Measurements from ENCODE around the gene PNPLA1.

Gene PNPLA1, protein sequence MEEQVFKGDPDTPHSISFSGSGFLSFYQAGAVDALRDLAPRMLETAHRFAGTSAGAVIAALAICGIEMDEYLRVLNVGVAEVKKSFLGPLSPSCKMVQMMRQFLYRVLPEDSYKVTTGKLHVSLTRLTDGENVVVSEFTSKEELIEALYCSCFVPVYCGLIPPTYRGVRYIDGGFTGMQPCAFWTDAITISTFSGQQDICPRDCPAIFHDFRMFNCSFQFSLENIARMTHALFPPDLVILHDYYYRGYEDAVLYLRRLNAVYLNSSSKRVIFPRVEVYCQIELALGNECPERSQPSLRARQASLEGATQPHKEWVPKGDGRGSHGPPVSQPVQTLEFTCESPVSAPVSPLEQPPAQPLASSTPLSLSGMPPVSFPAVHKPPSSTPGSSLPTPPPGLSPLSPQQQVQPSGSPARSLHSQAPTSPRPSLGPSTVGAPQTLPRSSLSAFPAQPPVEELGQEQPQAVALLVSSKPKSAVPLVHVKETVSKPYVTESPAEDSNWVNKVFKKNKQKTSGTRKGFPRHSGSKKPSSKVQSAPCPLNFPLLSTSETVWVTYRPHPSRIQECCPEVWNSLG

DNA sequence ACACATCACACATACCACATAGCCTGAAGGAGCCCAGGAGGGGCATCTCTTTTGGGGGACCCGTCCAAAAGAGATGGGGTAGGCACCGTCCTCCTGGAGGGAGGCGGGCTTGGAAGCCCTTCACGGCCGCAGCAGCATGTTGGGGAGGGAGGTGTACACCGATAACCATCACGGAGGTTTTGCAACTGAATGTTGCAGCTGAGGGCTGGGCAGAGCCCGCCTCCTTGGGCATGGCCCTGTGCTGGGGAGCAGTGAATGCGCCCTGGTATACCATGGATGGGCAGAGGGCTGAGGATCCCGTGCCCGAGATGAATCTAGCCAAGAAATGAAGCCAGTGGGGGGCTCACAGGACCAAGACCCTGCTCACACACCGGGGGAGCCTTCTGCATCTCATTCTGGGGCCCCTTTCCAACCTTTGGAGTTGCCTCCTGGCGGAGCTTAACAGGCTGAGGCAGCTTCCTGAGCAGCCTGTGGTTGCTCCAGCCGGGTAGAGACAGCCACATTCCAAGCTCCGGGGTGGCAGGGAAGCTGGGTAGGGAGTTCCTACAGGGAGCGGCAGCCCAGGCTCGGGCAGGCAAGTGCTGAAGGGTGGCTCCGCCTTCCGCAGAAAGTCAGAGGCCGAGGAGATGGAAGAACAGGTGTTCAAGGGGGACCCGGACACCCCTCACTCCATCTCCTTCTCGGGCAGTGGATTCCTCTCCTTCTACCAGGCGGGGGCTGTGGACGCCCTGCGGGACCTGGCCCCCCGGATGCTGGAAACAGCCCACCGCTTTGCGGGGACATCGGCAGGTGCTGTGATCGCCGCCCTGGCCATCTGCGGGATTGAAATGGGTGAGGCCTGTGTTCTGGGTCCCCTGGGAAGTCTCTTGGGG lies at the start of gene PNPLA1:
PNPLA1 (plus strand) TSS at position 227 of the 872 bp plus-strand sequence; CDS start at position 627, 400 bp downstream.
- no peak for DNase-seq (ENCODE audit: low read depth)

DNA sequence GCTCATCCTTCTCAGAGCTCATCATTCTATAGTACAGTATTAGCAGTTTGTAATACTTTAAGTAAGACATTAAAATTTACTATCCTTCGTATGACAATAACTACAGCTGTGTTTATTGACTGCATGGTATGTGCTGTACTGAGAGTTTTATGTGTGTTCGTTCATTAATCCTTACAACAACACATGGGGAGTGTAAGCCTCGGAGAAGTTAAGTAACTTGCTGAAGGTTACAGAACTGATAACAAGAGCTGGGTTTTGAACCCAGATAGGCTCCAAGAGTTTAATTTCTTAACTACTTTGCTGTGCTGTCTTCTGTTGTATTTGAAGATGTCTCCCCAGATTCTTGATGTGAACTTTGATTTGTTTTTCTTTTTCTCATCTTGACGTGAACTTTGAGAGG lies 49.6 kb upstream of the PNPLA1 start:
- DNase-seq (ENCODE audit: low read depth) = no peak

DNA sequence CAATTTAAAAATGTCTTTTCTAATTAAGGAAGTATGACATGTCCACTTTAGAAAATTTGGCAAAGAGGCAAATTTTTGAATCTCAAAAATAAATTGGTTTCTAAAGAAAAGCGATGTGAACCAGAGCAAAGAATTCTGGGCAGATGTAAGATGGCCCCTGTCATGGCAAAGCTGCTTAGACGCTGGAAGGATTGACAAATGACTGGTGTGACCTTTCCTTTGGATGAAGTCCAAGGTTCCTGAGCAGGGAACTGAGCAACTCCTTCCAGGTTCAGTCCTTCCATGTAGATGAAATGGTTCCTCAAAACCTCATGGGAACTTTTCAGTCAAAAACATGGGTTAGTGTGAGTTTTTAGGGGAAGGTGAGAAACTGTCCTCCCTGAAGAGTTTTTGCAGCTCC lies 48.2 kb upstream of the PNPLA1 start:
- DNase-seq (ENCODE audit: low read depth) = no peak

DNA sequence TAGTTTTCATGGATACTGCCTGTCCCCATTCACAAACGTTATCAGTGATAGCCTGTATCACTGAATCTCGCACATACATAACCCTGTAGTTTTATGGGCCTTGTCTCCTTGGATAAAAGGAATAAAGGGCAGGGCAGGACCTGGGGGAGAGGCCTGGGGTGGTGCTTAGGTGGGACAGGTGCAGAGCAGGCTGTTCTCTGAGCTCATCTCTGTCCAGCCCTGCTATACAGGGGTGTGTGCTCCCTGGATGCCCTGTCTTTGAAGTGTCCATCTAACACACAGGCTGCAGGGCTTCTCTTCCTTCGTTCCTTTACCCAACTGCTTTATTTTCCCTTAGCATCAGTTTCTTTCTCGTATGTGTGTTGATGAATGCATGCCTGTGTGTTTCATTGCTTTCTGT lies 46.9 kb upstream of the PNPLA1 start:
- no peak for DNase-seq (ENCODE audit: low read depth)

DNA sequence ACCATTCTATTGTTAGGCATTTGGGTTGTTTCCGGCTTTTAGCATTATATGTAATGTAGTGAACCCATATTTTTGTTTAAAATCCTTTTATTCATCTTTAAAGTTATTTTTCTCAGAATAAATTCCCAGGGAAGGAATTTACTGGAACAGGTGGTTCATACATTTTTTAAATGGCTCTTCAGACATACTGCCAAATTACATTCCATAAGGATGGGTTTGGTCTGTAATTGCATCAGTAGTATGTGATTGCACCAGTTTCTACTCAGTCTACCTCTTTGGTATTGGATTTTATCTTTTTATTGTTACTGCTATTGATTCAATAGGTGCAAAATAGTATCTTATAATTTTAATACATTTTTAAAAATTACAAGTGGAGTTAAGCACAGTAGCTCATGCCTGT lies 46.2 kb upstream of the PNPLA1 start:
- no peak for DNase-seq (ENCODE audit: low read depth)

DNA sequence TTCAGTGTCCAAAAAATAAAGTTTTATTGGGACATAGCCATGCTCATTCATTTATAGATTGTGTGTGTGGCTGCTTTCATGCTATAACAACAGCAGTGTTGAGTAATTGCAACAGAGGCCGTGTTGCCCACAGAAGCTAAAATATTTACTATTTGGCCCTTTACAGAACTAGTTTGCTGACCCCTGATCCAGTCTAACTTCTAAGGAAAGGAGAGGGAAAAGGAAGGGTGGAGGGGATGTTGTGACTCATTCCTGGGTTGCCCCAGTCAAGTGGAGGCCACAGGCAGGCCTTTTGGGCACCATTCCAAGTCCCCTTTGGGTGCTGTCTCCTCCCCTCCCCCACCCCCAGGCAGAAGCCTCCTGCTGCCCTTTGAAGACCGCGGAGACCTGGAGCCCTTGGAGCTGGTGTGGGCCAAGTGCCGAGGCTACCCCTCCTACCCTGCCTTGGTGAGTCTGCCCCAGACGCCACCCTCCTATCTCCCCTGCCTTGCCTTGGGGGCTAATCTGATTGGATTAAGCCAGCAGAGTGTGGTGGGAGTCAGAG lies 44.9 kb upstream of the PNPLA1 start:
- no peak for DNase-seq (ENCODE audit: low read depth)

DNA sequence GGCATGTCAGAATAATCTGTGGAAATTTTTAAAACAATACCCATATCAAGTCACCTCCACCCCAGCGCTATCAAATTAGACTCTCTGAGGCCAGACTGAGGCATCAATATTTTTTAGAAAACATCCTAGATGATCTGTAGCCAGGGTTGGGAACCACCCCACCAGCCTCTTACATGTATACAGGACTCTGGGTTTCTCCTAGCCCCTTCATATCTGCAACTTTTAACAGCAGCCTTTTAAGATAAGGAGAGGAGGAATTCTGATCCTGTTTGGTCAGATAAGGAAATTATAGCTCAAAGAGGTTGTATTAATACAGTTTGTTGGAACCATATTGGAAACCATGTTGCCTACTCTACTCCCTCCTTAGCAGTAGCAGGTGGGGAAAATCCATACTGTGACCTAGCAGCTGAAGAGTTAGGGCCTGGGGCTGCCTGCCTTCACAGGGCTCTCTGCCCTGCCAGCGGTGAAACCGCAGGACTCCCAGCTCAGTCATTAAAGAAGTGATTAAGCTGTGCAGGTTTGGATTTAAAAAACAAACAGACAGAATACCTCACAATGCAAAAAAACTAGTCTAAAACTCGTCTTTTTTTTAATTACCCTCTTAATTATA lies 43.3 kb upstream of the PNPLA1 start:
- no peak for DNase-seq (ENCODE audit: low read depth)

DNA sequence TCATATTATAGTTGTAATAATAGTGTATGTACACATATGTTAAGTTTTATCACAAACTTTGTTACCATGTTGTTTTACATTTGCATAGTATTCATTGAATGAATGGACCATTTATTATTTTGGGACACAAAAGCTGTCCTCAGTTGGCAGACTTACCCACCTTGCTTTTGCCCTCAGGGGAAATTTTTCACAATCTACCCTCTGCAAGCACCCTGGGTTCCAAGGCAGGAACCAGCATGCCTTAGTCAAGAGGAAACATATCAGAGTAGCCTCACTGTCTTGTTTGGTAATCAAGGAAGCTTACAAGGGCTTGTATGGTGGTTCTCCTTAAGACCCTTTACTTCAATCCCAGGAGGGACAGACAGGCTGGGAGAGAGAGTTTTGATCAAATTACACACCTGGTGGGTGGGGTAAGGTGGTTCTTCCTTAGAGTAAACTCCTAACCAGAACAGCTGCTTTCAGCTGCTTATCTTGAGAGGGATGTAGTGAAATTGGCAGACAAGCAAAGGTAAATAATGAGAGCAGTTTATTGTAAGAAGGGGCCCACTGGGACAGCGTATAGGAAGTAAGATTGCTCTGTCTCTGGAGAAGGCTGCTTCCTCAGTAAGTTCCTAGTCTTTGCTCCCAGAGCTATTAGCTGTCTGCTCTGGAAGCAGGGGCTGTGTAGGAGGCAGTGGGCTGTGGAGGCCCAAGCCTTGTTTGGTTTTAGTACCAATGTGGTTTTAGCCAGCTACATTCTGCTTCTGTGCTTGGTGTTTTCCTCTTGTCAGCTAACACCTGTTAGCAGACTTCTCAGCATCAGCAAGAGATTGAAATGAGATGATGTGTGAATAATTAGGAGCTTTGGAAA lies 42.3 kb upstream of the PNPLA1 start:
- no peak for DNase-seq (ENCODE audit: low read depth)

DNA sequence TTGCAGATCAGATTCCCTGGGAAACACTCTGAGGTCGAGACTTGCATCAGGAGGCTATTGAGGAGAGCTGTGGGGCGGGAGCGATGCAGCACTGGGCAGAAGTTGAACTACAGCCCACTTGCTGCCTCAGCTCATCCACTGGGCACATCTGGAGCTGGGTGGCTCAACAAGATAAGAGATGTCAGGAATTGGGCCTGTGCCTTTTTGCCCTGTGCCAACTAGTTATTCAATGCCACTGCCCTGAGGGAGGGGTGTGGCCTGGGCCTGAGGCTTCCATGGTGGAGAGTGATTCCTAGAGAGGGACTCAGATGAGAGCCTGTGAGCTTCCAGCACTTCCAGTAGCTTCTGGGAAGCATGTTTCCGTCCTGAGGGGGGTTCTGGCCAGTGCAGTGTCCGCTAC lies 40.6 kb upstream of the PNPLA1 start:
- DNase-seq (ENCODE audit: low read depth) = no peak

DNA sequence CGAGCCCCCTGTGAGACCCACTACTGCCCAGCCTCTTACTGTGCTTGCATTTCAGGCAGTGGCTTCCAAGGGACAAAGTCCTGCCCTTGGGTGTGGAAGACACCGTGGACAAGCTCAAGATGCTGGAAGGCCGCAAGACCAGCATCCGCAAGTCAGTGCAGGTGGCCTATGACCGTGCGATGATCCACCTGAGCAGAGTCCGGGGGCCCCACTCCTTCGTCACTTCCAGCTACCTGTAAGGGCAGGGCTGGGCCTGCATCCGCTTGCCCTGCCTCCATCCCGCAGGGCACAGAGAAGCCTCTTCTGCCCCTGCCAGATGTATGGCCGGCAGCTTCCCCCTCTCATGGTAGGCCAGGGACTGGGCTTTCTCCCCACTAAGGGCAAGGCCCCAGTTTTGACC lies 39.5 kb upstream of the PNPLA1 start:
- DNase-seq (ENCODE audit: low read depth) = no peak

DNA sequence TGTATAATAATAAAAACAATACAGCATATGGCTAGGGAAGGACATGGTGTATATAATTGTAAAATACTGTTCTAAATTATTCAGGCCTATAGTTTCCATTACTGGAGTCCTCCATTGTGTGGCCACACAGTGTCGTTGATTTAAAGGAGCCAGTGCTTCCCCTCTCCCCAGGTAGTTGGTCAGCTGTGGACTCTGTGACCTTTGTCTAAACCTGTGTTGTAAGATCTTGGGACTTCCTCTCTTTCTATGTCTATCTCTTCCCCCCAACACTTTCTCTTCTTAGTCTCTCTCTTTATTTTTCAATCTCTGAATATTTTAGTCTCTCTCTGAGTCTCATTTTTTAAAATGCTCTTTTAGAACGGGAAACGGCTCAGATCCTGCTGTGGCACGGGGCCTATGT lies 37.7 kb upstream of the PNPLA1 start:
- no peak for DNase-seq (ENCODE audit: low read depth)

DNA sequence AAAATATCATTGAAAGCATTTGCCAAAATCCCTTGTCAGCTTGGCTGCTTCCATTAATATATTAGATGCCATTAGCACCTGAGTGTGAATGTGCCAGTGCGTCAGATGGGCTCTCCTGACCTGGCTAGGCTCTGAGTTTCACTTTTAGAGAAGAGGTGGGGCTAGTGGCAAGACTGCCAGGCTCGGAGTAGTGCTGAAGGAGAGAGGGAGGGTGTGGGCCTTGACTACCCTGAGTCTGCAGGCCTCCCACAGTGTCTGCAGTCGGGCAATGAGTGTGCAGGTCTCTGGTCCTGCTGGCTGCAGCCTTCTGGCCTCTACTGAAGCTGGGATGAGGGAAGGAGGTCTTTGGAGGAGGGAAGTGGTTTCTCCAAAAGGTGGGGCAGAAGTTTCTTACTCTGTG lies 34.6 kb upstream of the PNPLA1 start:
- no peak for DNase-seq (ENCODE audit: low read depth)

DNA sequence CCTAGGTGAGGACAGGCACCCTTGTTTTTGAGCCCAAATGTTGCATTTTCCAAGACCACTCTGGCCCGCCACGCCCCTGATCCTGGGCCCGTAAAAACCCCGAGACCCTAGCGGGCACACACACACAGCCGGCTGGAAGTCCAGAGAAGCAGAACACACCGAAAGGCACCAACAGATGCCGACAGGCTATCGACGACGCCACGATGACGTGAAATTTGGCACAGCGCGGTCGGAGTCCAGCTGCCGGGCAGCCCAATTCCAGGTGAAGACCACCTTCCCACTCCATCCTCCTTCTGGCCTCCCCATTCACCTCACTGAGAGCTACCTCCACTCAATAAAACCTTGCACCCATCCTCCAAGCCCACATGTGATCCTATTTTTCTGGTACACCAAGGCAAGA lies 34.0 kb upstream of the PNPLA1 start:
- no peak for DNase-seq (ENCODE audit: low read depth)

DNA sequence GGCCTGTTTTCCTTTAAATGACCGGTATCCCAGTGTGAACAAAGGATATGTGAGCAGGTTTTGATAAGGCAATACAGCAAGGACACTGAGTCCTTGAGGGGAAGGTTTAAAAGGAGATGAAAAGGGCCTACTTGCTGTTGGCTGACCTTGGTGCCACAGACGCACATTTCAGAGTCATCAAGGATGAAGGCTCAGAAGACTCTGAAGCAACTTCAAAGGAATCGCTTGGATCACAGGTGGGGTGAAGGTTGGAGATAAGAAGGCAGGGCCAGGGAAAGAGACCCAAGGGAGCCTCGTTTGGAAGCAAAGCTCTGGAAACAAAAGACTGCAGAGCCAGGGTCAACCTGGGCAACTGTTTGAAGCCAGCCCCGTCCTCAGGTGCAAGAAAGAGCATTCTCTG lies 30.1 kb upstream of the PNPLA1 start:
- DNase-seq (ENCODE audit: low read depth) = no peak

DNA sequence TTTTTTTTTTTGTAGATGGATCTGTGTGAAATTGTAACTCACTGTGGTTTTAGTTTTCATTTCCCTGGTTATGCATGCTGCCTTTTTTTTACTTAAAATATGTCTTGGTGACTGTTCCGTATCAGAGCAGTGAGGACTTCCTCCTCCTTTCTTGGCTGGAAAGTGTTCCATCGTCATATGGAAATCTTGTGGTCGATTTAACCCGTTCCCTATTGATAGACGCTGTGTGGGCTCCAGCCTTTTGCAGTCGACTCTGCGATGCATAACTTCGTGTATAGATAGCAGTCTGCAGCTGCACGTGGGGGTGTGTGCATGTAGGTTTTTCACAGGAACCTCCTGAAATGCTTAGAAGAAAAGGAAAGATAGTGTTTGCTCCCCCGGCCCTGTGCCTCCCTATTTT lies 28.1 kb upstream of the PNPLA1 start:
- DNase-seq (ENCODE audit: low read depth) = no peak

DNA sequence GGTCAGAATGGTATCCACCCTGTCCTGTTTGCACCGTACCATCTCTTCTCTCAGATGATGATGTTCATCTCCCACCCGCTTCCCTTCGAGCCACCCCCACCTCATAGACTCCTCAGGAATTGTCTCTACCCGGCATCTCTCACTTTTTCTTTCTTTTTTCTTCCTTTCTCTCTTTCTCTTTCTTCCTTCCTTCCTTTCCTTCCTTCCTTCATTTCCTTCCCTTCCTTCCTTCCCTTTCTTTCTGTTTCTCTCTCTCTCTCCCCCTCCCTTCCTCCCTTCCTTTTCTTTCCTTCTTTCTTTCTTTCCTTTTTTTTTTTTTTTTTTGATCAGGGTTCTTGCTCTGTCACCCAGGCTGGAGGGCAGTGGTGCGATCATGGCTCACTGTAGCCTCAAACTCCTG lies 27.7 kb upstream of the PNPLA1 start:
- no peak for DNase-seq (ENCODE audit: low read depth)

DNA sequence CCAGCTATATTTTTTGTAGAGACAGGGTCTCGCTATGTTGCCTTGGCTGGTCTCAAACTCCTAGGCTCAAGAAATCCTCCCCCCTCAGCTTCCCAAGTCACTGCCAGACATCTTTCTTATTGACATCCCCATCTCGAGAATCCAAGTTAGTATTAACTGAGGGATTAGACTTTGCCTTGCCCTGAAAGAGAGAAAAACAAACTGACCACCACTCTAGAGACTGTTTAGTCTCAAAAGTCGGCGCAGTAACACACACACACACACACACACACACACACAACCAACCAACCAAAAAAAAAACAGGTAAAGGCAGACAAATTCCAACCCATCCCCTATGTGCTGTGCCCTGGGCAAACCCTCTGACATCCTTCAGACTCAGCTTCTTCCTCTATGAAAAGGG lies 27.2 kb upstream of the PNPLA1 start:
- no peak for DNase-seq (ENCODE audit: low read depth)

DNA sequence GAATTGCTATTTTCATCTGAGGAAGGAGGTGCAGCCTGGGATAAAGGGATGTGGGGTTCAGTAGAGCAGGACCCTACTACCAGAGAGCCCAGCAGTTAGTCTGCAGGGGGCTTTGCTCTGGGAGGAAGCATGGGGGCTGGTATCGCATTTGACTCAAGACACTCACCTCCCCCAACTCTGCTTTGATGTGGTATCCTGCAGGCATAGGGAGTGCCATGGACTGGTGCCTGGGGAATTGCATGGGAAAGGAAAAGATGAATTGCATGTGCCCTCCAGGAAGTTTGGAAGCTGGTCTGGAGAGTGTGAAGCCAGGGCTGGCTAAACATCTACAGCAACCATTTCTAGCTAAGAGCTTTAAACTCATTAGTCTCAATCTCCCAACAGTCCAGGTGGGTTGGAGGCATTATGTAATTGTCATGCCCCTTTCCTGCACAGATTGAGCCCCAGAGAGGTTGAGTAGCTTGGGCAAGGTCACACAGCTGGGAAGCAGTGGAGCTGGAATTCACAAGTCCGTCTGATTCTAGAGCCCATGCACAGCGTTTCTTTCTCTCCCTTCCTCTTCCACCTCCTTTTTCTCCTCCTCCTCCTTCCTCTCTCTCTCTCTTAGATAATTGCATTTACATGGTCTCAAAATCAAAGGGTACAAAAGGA lies 26.2 kb upstream of the PNPLA1 start:
- DNase-seq (ENCODE audit: low read depth) = no peak

DNA sequence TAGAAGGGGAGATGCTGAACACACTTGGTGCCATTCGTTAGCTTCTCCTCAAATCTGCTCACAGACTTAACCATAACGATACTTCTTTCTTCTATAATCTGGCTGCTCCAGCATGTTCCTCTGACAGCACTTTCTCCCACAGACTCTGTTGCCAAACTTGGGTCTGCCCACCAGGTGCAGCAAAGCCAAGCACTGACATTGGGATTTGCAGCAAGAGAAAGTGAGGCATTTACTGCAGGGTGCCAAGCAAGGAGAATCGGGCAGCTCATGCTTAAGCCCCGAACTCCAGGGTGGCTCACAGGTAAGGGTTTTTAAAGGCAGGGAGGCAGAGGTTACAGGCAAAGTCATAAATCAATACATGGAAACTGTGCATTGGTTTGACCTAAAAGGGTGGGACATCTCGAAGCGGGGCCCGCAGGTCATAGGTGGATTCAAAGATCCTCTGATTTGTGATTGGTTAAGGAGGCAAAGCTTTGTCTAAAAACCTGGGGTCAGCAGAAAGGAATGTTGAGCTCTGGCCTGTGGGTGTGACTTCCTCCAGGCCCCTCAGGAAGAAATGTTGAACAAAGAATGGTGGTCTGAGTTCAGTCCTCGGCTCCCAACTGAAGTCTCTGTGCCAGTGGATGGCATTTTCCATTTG lies 25.1 kb upstream of the PNPLA1 start:
- no peak for DNase-seq (ENCODE audit: low read depth)

DNA sequence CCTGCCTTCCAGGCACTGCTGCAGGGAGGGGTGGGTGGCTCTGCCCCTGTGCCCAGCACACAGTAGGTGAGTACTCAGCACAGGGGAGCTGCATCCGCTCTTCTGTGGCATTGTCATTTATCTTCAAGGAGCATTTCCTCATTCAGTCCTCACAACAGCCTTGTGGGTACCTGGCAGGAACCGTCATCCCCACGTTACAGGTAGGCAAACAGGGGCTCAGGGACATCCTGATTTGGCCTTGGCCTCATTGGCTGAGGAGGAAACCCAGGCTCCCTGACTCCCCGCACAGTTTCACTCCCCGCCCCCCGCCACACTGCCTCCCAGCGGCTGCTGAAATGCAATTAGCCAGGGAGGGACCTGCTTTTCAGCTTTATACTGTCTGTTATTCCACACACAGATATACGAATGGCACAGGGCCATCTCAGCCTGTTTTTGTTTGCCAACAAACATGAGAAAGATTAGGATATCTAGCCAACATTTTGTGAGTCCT lies 24.2 kb upstream of the PNPLA1 start:
- DNase-seq (ENCODE audit: low read depth) = no peak
